DND-41 (cell line): ENCODE measurements around the gene HLA-DMA.
A peak's percentile ranks its signal among the peaks of the same experiment; 100 is the strongest.
"Not testable (repeated sequence)": the region's sequence is repeated elsewhere in the genome, so short reads cannot be mapped to it uniquely, and the experiment has no call there.

Experiments
- ATAC-seq: fragments of 200-7000 bp; cut with Tn5 transposase; 3 replicates; pipeline ENCODE4 v1.9.1; 2021; ENCODE audit warnings: low read depth; ENCODE audit not compliant: insufficient read depth
- DNase-seq: peaks from one replicate; pipeline ENCODE4 v3.0.0-alpha.2; 2020
- H2AFZ ChIP-seq: 2 replicates; pipeline ENCODE4 v1.6.0; 2012; ENCODE audit warnings: low read depth, low read length
- H3K27ac ChIP-seq: 2 replicates; pipeline ENCODE4 v1.5.1; 2012; ENCODE audit warnings: low read length, inconsistent platforms
- H3K27me3 ChIP-seq: fragments of 200-600 bp; sonication (generic); 2 replicates; pipeline ENCODE4 v1.6.0; 2012; ENCODE audit warnings: low read length, mild to moderate bottlenecking, inconsistent platforms; ENCODE audit not compliant: insufficient read depth, poor library complexity
- H3K36me3 ChIP-seq: 2 replicates; pipeline ENCODE4 v1.5.1; 2012; ENCODE audit warnings: low read length, inconsistent platforms; ENCODE audit not compliant: insufficient read depth
- H3K4me1 ChIP-seq: 2 replicates; pipeline ENCODE4 v1.5.1; 2012; ENCODE audit warnings: mild to moderate bottlenecking, low read length; ENCODE audit not compliant: insufficient read depth
- H3K4me2 ChIP-seq: 2 replicates; pipeline ENCODE4 v1.6.0; 2012; ENCODE audit warnings: mild to moderate bottlenecking, moderate library complexity, low read length, inconsistent platforms; ENCODE audit not compliant: insufficient read depth
- H3K4me3 ChIP-seq, 2 experiments: fragments of 200-600 bp in 1 of 2; shearing (Covaris generic) in 1 of 2; 2 replicates each; pipeline ENCODE4 v1.5.1; 2012 to 2016; ENCODE audit warnings: inconsistent platforms in 2 of 2, low read length in 2 of 2, mild to moderate bottlenecking in 2 of 2, low read depth in 1 of 2, moderate library complexity in 1 of 2
- H3K79me2 ChIP-seq: 2 replicates; pipeline ENCODE4 v1.6.0; 2012; ENCODE audit warnings: low read length, inconsistent platforms; ENCODE audit not compliant: insufficient read depth
- H3K9ac ChIP-seq: 2 replicates; pipeline ENCODE4 v1.6.0; 2012; ENCODE audit warnings: low read depth, mild to moderate bottlenecking, inconsistent platforms, low read length, moderate library complexity
- H3K9me3 ChIP-seq: 2 replicates; pipeline ENCODE4 v1.5.1; 2012; ENCODE audit warnings: low read length, moderate library complexity, mild to moderate bottlenecking, inconsistent platforms; ENCODE audit not compliant: insufficient read depth, severe bottlenecking
- H4K20me1 ChIP-seq: 2 replicates; pipeline ENCODE4 v1.6.0; 2012; ENCODE audit warnings: low read length; ENCODE audit not compliant: insufficient read depth
- EZH2 ChIP-seq: IDR thresholded peaks from 3 replicates; pipeline ENCODE4 v1.6.1; 2012; ENCODE audit warnings: borderline replicate concordance, low read depth, mild to moderate bottlenecking, moderate library complexity, low read length, inconsistent platforms; ENCODE audit not compliant: severe bottlenecking
- TF ChIP-seq, protein P1 (sequence below): IDR thresholded peaks from 2 replicates; pipeline ENCODE4 v1.5.1; 2012; ENCODE audit warnings: borderline replicate concordance, low read length, moderate library complexity, mild to moderate bottlenecking; ENCODE audit not compliant: poor library complexity, severe bottlenecking; ENCODE audit errors: extremely low read depth

HLA-DMA gene

DNA sequence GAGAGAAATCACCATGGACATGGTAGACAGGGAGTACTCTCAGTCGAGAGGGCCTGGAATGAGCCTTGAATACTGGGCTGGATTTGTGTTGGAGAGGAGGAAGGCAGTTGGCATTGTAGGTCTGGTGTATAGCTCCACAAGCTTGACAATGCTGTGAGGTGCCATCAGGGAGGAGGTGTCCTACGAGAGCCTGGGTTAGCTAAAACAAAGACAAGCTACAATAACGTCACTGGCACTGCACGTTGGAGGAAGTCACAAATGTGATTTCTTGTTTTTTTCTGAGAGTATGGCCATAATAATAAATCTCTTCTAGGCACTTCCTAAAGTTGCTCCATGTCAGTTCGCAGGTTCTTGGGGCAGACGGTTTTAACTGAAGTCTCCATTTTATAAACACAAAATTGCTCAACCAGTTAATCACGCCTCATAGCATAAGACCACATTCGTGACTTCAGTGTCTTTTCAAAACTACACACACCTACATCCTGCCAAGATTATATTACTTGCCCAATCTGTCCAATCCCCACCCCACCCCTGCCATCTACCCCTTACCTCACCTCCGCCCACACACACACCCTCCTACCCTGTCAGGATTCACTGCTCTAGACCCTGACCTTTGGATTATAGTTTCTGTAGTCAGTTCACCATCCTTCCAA, 7.7 kb downstream of the HLA-DMA start:
- H3K36me3 ChIP-seq, result no peaks in the 10 kb centered on the region
- no peak overlapping the region for H3K9ac ChIP-seq
- H3K27me3 ChIP-seq, result peaks cover 8% of the 10 kb centered on the region
- no peak overlapping the region for H3K27ac ChIP-seq
- no peak overlapping the region for H3K4me2 ChIP-seq
- DNase-seq (no peak), ATAC-seq (no peak)
- TF ChIP-seq, protein P1, sequence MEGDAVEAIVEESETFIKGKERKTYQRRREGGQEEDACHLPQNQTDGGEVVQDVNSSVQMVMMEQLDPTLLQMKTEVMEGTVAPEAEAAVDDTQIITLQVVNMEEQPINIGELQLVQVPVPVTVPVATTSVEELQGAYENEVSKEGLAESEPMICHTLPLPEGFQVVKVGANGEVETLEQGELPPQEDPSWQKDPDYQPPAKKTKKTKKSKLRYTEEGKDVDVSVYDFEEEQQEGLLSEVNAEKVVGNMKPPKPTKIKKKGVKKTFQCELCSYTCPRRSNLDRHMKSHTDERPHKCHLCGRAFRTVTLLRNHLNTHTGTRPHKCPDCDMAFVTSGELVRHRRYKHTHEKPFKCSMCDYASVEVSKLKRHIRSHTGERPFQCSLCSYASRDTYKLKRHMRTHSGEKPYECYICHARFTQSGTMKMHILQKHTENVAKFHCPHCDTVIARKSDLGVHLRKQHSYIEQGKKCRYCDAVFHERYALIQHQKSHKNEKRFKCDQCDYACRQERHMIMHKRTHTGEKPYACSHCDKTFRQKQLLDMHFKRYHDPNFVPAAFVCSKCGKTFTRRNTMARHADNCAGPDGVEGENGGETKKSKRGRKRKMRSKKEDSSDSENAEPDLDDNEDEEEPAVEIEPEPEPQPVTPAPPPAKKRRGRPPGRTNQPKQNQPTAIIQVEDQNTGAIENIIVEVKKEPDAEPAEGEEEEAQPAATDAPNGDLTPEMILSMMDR, result no peak
- TF ChIP-seq EZH2, result no peak
- H3K4me3 ChIP-seq, result no peak overlapping the region
- H2AFZ ChIP-seq, result no peak overlapping the region; the same call in 1 of the 2 replicates
- no peaks in the 10 kb centered on the region for H3K9me3 ChIP-seq
- no peaks in the 10 kb centered on the region for H3K79me2 ChIP-seq
- peaks cover 22% of the 10 kb centered on the region for H3K4me1 ChIP-seq
- H4K20me1 ChIP-seq, result no peaks in the 10 kb centered on the region

DNA sequence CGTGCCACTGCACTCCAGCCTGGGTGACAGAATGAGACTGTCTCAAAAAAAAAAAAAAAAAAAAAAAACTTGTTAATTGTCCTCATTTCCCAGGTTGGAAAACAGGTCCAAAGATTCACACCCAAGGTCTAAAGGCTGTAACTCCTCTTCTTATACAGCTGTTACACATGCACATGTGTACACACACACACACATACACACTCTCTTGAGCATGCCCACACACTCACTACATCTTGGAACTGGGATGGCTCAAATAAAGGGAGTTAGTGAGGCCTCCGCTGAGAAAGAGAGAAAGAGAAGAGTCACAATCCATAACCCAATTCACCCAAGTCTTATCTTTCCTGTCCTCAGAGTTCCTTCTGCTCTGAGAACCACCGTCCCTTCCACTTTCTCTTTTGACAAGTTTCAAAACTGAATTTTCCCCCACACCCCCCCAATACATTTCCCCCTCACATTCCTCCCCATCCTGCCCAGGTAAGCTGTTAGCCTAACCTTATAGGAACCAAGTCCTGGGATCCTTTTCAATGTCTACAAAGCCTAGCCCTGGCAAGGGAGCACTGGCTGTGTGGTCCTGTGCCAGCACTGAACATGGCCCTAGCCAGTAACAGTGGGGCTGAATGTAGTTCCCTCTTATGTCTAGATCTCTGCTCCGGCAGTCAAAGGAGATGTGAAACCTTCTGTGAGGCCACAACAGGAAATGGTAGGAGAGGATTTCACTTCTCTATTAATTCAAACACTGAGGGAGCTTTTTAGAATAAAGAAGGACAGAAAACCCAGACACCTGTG, 8.8 kb downstream of the HLA-DMA start:
- Histone ChIP-seq H3K4me2 (peak overlapping the region; percentile 54), H4K20me1 (no peaks in the 10 kb centered on the region), H3K27me3 (peaks cover 8% of the 10 kb centered on the region), H3K9me3 (no peaks in the 10 kb centered on the region), H3K27ac (peak overlapping the region; percentile 45), H3K36me3 (no peaks in the 10 kb centered on the region), H3K9ac (no peak overlapping the region), H3K4me1 (peaks cover 22% of the 10 kb centered on the region), H2AFZ (peak overlapping the region; percentile 64), H3K79me2 (no peaks in the 10 kb centered on the region), H3K4me3 (peak overlapping the region in 1 of 2 experiments; percentile 34; a peak in 2 of 4 replicates)
- TF ChIP-seq, protein P1, result no peak
- no peak for TF ChIP-seq EZH2
- peak; percentile 54 for DNase-seq
- ATAC-seq, result peak; percentile 92

DNA sequence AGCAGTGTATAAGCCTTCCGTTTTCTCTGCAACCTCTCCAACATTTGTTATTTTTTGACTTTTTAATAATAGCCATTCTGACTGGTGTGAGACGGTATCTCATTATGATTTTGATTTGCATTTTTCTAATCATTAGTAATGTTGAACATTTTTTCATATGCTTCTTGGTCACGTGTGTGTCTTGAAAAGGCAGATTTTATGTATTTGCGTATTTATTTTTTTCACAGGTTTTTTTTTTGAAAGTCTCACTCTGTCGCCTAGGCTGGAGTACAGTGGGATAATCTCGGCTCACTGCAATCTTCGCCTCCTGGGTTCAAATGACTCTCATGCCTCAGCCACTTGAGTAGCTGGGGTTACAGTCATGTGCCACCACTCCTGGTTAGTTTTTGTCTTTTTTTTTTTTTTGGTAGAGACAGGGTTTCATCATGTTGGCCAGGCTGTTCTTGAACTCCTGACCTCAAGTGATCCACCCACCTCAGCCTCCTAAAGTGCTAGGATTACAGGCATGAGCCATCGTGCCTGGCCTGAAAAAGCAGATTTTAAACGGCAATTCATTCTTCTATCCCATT, 10.3 kb downstream of the HLA-DMA start:
- H3K4me3 ChIP-seq, H3K4me2 ChIP-seq, H3K36me3 ChIP-seq, H3K9me3 ChIP-seq, H3K79me2 ChIP-seq, H4K20me1 ChIP-seq, DNase-seq, ATAC-seq, H2AFZ ChIP-seq, H3K9ac ChIP-seq, H3K27ac ChIP-seq: not testable (repeated sequence)
- H3K4me1 ChIP-seq, result peaks cover 22% of the 10 kb centered on the region
- peaks cover 16% of the 10 kb centered on the region for H3K27me3 ChIP-seq

DNA sequence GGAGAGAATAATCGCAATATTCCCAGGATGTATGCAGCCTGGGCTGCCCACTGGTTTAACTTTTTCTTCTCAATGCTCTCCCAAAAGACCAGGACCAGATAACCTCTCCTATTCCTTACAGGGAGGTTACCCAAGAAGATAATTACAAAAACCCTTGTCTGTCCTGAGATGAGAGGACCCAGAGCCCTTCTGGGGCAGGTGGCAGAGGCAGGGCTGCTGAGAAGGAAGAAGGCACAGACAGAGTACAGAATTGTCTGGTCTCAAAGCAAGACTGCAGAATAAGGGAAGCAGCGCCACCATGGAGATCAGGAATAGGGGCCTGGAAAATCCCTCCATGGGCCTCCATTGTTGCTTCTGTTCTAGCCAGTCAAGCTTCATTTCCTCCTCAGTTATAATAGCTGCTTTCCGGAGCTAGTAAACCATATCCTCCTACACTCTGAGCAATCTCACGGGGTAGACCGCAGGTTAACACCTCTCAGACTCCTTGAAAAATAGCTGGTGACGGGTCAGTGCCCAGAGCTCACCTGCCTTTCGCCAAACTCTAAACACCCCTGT, 11.6 kb downstream of the HLA-DMA start:
- no peak overlapping the region for H3K4me2 ChIP-seq
- no peak overlapping the region for H3K9ac ChIP-seq
- H3K9me3 ChIP-seq, result no peaks in the 10 kb centered on the region
- H3K27ac ChIP-seq, result no peak overlapping the region
- H4K20me1 ChIP-seq, result no peaks in the 10 kb centered on the region
- no peak for ATAC-seq
- H3K79me2 ChIP-seq, result no peaks in the 10 kb centered on the region
- TF ChIP-seq, protein P1, result no peak
- no peak for TF ChIP-seq EZH2
- H2AFZ ChIP-seq, result no peak overlapping the region
- H3K36me3 ChIP-seq, result no peaks in the 10 kb centered on the region
- peaks cover 24% of the 10 kb centered on the region for H3K27me3 ChIP-seq
- no peak for DNase-seq
- no peak overlapping the region for H3K4me3 ChIP-seq
- H3K4me1 ChIP-seq, result peaks cover 22% of the 10 kb centered on the region
